Left lung (tissue), 10 donors: ENCODE data around the gene AP1M1. TPM values are rescaled to one million over a fixed set of nuclear protein-coding genes. Genes with fewer than 3 reads are reported as not detected.
A peak's percentile ranks its signal among the peaks of the same experiment; 100 is the strongest.

ENCODE experiments used
- ATAC-seq: fragments of 200-7000 bp; cut with Tn5 transposase; one replicate; pipeline ENCODE4 v1.9.1; 2020; ENCODE audit warnings: moderate library complexity
- DNase-seq, 4 donors: peaks; one replicate each; pipeline ENCODE4 v3.0.0-alpha.2; 2013 to 2020
- H3K27ac ChIP-seq, 2 donors: fragments of 200-600 bp; sonication (generic) in 1 of 2; one replicate each; pipeline versions ENCODE4 v1.5.0 to v1.8.0; 2020 to 2021
- H3K27me3 ChIP-seq, 2 donors: fragments of 200-600 bp; sonication (generic) in 1 of 2; one replicate each; pipeline versions ENCODE4 v1.5.0 to v1.8.0; 2020 to 2021
- H3K36me3 ChIP-seq, 2 donors: fragments of 200-600 bp; sonication (generic) in 1 of 2; one replicate each; pipeline versions ENCODE4 v1.5.0 to v1.8.0; 2020 to 2021
- H3K4me1 ChIP-seq, 2 donors: fragments of 200-600 bp; one replicate each; pipeline ENCODE4 v1.8.0; 2021
- H3K4me3 ChIP-seq, 2 donors: fragments of 200-600 bp; sonication (generic) in 1 of 2; one replicate each; pipeline versions ENCODE4 v1.5.0 to v1.8.0; 2020 to 2021; ENCODE audit warnings: mild to moderate bottlenecking in 1 of 2
- H3K9me3 ChIP-seq, 2 donors: fragments of 200-600 bp; sonication (generic) in 1 of 2; one replicate each; pipeline versions ENCODE4 v1.5.0 to v1.8.0; 2020 to 2021
- CTCF ChIP-seq, 2 donors: fragments of 200-600 bp; sonication (generic) in 1 of 2; IDR thresholded peaks; one replicate each; pipeline versions ENCODE4 v1.5.0 to v1.8.0; 2021; ENCODE audit warnings: antibody characterized with exemption in 2 of 2
- intact Hi-C, 2 donors: fragments of 100-400 bp; cut with DNase I; formaldehyde crosslinking; loops; one replicate each; pipeline versions ENCODE4 v1.11.2 to v1.14.2; 2022
- polyA plus RNA-seq, 6 donors: library from polyadenylated mRNA; unstranded; fragments of 120-200 nt; gene quantifications; one replicate each; pipeline ENCODE4 v1.2.1, GENCODE V29; 2013; ENCODE audit not compliant: insufficient read length in 6 of 6
- total RNA-seq, 2 donors: library from RNA; stranded (reverse); fragmentation: NEBNext Ultra II Directional; extraction: Animal tissue kit (Norgen Biotek cat#: 25700); gene quantifications; one replicate each; pipeline ENCODE4 v1.2.1, GENCODE V29; 2021
- donor health status: DM: no; HTN: yes; CAD: no.
- donor health status: DM: no; HTN: no; CAD: no.

The AP1M1 gene
- total and polyA plus RNA-seq, 8 donors, result 51.2 to 73.9 (median 57.0) TPM

- DNase-seq (no peak), ATAC-seq (no peak)
- peaks cover 0 to 93% of the 10 kb centered on the region in 2 donors for H3K36me3 ChIP-seq
Measured at GRCh38 chr19:16232127-16232526, 34.4 kb downstream of the AP1M1 start.

GRCh38 chr19:16232568-16232967, 34.9 kb downstream of the AP1M1 start:
- Histone ChIP-seq H3K4me3 (no peak overlapping the region), H3K4me1 (peaks cover 0 to 17% of the 10 kb centered on the region in 2 donors), H3K27ac (no peak overlapping the region), H3K36me3 (peaks cover 0 to 88% of the 10 kb centered on the region in 2 donors), H3K27me3 (no peaks in the 10 kb centered on the region), H3K9me3 (no peaks in the 10 kb centered on the region)
- intact Hi-C loops, result no loop called here
- no peak for ATAC-seq
- no peak for TF ChIP-seq CTCF (IDR thresholded peaks at IDR 0.05)
- DNase-seq, result peak in 1 of 4 donors; percentile 63

More at GRCh38 chr19:16232127-16232526, 34.4 kb downstream of the AP1M1 start:
- H3K4me1 ChIP-seq, result peaks cover 0 to 14% of the 10 kb centered on the region in 2 donors
- no peak overlapping the region for H3K4me3 ChIP-seq
- H3K27me3 ChIP-seq, result no peaks in the 10 kb centered on the region
- H3K27ac ChIP-seq, result no peak overlapping the region
- no peaks in the 10 kb centered on the region for H3K9me3 ChIP-seq
- intact Hi-C loops, result no loop called here
- TF ChIP-seq CTCF (IDR thresholded peaks at IDR 0.05), result no peak

- intact Hi-C loops, result no loop called here
- Histone ChIP-seq H3K4me1 (peaks cover 0 to 24% of the 10 kb centered on the region in 2 donors), H3K36me3 (peaks cover 0 to 82% of the 10 kb centered on the region in 2 donors), H3K27ac (no peak overlapping the region), H3K9me3 (no peaks in the 10 kb centered on the region), H3K27me3 (no peaks in the 10 kb centered on the region), H3K4me3 (no peak overlapping the region)
- no peak for ATAC-seq
- TF ChIP-seq CTCF (IDR thresholded peaks at IDR 0.05), result no peak
- DNase-seq, result peak in 1 of 4 donors; percentile 54
Measured at GRCh38 chr19:16233081-16233776, 35.5 kb downstream of the AP1M1 start.

GRCh38 chr19:16233836-16234551, 36.3 kb downstream of the AP1M1 start:
- ATAC-seq, result no peak

More at GRCh38 chr19:16233836-16234551, 36.3 kb downstream of the AP1M1 start:
- H3K36me3 ChIP-seq, result peaks cover 0 to 74% of the 10 kb centered on the region in 2 donors
- H3K27ac ChIP-seq, result no peak overlapping the region
- no peaks in the 10 kb centered on the region for H3K9me3 ChIP-seq
- H3K4me3 ChIP-seq, result no peak overlapping the region
- intact Hi-C loops, result no loop called here
- no peak for DNase-seq
- H3K4me1 ChIP-seq, result peaks cover 0 to 30% of the 10 kb centered on the region in 2 donors
- TF ChIP-seq CTCF (IDR thresholded peaks at IDR 0.05), result no peak
- H3K27me3 ChIP-seq, result no peaks in the 10 kb centered on the region
